ENCODE measurements around the gene ARHGAP44. TPM values are rescaled to one million over a fixed set of nuclear protein-coding genes. Genes with fewer than 3 reads are reported as not detected.

ARHGAP44 gene
- total RNA-seq, 6 donors from 2014 or later: 36.3 to 56.4 (median 41.8) TPM

GRCh38 chr17:13025258-13025627, 235.9 kb downstream of the ARHGAP44 start:
- Histone ChIP-seq H3K4me3 (no peak overlapping the region), H3K27me3 (no peaks in the 10 kb centered on the region), H3K4me1 (peaks cover 5 to 7% (median 5%) of the 10 kb centered on the region in 4 donors), H3K27ac (no peak overlapping the region), H3K9me3 (no peaks in the 10 kb centered on the region), H3K36me3 (no peaks in the 10 kb centered on the region)
- WGBS, 2 donors: 74 to 85% methylated on average over 3 to 5 of the region's 5 CpGs
- TF ChIP-seq POLR2AphosphoS5 (IDR thresholded peaks at IDR 0.05) (no peak), POLR2A (IDR thresholded peaks at IDR 0.05) (no peak), CTCF (IDR thresholded peaks at IDR 0.05) (no peak), EP300 (IDR thresholded peaks at IDR 0.05) (no peak)
- ATAC-seq (ENCODE audit: low FRiP score in 2 of 2) (no peak), DNase-seq (no peak)

- no peak for ATAC-seq (ENCODE audit: low FRiP score in 2 of 2)
- peaks cover 5 to 7% (median 5%) of the 10 kb centered on the region in 4 donors for H3K4me1 ChIP-seq
- H3K27me3 ChIP-seq: no peaks in the 10 kb centered on the region
- no peak overlapping the region for H3K27ac ChIP-seq
- no peak for DNase-seq
- H3K4me3 ChIP-seq: no peak overlapping the region
- H3K36me3 ChIP-seq: no peaks in the 10 kb centered on the region
- TF ChIP-seq EP300 (IDR thresholded peaks at IDR 0.05) (no peak), CTCF (IDR thresholded peaks at IDR 0.05) (no peak), POLR2A (IDR thresholded peaks at IDR 0.05) (no peak), POLR2AphosphoS5 (IDR thresholded peaks at IDR 0.05) (no peak)
- H3K9me3 ChIP-seq: no peaks in the 10 kb centered on the region
These were observed 236.4 kb downstream of the ARHGAP44 start for GRCh38 chr17:13025687-13026086.

- no peak overlapping the region for H3K27ac ChIP-seq
- no peaks in the 10 kb centered on the region for H3K9me3 ChIP-seq
- 84 to 89% methylated on average over 5 of the region's 5 CpGs for WGBS, 2 donors
- H3K4me1 ChIP-seq: peaks cover 5 to 13% (median 6%) of the 10 kb centered on the region in 4 donors
- DNase-seq (no peak), ATAC-seq (ENCODE audit: low FRiP score in 2 of 2) (no peak)
- no peaks in the 10 kb centered on the region for H3K27me3 ChIP-seq
- H3K4me3 ChIP-seq: no peak overlapping the region
- no peaks in the 10 kb centered on the region for H3K36me3 ChIP-seq
- TF ChIP-seq POLR2A (IDR thresholded peaks at IDR 0.05) (no peak), POLR2AphosphoS5 (IDR thresholded peaks at IDR 0.05) (no peak), CTCF (IDR thresholded peaks at IDR 0.05) (no peak)
These were observed 237.9 kb downstream of the ARHGAP44 start for GRCh38 chr17:13027246-13027645.

- H3K4me1 ChIP-seq: peaks cover 3 to 11% (median 4%) of the 10 kb centered on the region in 4 donors
- DNase-seq (no peak), ATAC-seq (ENCODE audit: low FRiP score in 2 of 2) (no peak)
- H3K27me3 ChIP-seq: no peaks in the 10 kb centered on the region
- H3K27ac ChIP-seq: no peak overlapping the region
- 71 to 75% methylated on average over 2 of the region's 2 CpGs for WGBS, 2 donors
- H3K36me3 ChIP-seq: no peaks in the 10 kb centered on the region
- no peak for TF ChIP-seq POLR2AphosphoS5 (IDR thresholded peaks at IDR 0.05)
- TF ChIP-seq EP300 (IDR thresholded peaks at IDR 0.05): no peak
- TF ChIP-seq POLR2A (IDR thresholded peaks at IDR 0.05): no peak
- no peak for TF ChIP-seq CTCF (IDR thresholded peaks at IDR 0.05)
- no peak overlapping the region for H3K4me3 ChIP-seq
- H3K9me3 ChIP-seq: no peaks in the 10 kb centered on the region
These were observed 240.0 kb downstream of the ARHGAP44 start for GRCh38 chr17:13029340-13029739.

- ATAC-seq (ENCODE audit: low FRiP score in 2 of 2) (no peak), DNase-seq (no peak)
- Histone ChIP-seq H3K27me3 (no peaks in the 10 kb centered on the region), H3K27ac (no peak overlapping the region), H3K9me3 (no peaks in the 10 kb centered on the region), H3K36me3 (no peaks in the 10 kb centered on the region), H3K4me3 (no peak overlapping the region), H3K4me1 (peaks cover 0 to 7% (median 0%) of the 10 kb centered on the region in 4 donors)
- WGBS, 2 donors: 57 to 71% methylated on average over 1 of the region's 1 CpG
- TF ChIP-seq POLR2A (IDR thresholded peaks at IDR 0.05) (no peak), EP300 (IDR thresholded peaks at IDR 0.05) (no peak), POLR2AphosphoS5 (IDR thresholded peaks at IDR 0.05) (no peak), CTCF (IDR thresholded peaks at IDR 0.05) (no peak)
These were observed 240.8 kb downstream of the ARHGAP44 start for GRCh38 chr17:13030056-13030455.
